HG03066 (cell line): ENCODE results near the gene FTCD.
"Not testable (repeated sequence)": the region's sequence is repeated elsewhere in the genome, so short reads cannot be mapped to it uniquely, and the experiment has no call there.

Experiments
- ATAC-seq: cut with Tn5 transposase; IDR thresholded peaks from one replicate; pipeline ENCODE4 v1.9.1; 2021; ENCODE audit warnings: low read depth; ENCODE audit not compliant: unreplicated experiment

The FTCD gene

DNA sequence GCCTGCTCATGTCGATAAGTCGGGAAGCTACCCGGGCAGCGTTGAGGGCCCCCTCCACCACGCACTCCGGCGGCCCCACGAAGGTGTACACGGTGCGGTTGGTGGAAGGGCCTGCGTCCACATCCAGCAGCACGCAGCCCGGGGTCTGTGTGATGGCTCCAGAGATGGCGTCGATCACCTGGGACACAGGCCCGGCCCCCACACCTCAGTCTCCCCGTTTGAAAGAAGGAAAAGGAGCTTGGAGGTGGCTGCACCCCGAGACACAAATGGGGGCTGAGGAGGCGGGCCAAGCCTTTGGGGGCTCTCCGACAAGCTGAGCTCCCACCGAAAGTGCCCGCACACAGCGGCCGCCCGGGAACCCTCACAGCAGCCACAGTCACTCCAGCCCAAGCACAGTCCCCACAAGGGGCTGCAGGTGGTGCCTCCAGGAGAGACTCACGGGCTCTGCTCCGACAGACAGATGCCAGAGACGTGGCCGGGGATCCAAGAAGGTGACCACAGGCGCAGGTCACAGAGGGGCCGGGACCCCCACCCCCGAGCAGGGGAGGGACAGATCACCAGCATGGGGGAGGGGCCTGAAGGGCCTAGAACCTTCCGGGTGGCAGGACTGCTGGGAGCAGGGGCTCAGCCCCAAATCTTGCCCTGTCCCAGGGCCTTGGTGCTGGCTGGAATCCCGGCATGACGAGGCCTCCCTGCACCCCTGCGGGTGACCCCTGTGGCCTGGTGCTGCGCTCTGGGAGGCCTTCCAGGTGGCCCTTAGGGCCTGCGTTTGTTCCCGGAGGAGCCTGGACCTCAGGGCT is 1.0 kb downstream of the FTCD start:
- no peak for ATAC-seq

DNA sequence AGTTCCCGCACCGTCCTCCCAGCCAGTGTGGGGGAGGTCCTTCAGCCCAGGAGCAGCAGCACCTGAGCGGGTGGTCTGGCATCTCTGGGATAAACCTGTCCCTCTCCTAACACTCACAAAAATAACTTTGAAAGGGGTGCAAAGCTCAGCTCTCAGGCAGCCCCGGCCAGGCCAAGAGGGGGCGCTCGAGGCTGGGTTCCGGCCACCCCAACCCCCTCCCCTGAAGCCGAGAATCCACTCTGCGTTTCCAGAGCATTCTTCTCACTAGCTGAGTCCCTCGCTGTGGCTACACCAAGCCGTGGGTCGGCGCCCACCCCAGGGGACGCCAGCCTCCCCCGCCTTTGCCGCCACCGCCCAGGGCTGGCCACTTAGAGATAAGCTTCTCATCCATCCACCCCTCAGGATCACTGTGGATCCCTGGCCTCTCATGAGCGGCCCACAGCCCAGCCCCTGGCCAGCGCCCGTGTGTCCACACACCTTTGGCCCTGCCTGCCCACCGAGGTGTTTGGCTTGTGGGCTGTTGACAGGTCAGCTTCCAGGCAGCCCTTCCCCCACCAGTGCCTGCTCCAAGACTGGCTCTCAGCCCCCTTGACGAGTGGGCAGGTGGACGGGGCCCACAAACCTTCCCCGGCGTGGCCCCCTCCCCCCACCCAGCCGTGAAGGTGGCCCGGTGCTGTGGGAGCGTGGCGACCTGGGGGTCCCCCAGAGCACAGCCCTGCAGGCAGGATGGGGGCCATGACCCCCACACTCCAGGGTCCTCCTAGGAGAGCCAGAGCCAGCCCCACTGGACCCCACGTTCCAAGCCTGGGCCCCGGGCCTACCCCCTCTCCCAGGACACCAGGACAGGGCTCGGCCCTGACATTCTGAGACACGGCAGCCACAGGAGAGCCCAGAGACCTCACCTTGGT is 1.9 kb downstream of the FTCD start:
- ATAC-seq: no peak

DNA sequence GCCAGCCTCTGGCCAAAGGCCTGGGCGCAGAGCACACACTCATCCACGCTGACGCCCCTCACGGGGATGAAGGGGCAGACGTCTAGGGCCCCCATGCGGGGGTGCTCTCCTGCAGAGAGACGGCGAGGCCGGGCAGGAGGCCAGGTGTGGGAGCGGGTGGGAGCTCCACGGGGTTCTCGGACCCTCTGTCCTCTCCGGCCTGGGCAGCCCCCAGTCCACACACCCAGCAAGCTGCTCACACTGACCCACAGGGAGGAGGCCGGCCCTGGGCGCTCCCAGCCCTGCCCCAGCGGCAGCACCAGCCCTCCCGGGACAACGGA is 2.5 kb downstream of the FTCD start:
- ATAC-seq: no peak

DNA sequence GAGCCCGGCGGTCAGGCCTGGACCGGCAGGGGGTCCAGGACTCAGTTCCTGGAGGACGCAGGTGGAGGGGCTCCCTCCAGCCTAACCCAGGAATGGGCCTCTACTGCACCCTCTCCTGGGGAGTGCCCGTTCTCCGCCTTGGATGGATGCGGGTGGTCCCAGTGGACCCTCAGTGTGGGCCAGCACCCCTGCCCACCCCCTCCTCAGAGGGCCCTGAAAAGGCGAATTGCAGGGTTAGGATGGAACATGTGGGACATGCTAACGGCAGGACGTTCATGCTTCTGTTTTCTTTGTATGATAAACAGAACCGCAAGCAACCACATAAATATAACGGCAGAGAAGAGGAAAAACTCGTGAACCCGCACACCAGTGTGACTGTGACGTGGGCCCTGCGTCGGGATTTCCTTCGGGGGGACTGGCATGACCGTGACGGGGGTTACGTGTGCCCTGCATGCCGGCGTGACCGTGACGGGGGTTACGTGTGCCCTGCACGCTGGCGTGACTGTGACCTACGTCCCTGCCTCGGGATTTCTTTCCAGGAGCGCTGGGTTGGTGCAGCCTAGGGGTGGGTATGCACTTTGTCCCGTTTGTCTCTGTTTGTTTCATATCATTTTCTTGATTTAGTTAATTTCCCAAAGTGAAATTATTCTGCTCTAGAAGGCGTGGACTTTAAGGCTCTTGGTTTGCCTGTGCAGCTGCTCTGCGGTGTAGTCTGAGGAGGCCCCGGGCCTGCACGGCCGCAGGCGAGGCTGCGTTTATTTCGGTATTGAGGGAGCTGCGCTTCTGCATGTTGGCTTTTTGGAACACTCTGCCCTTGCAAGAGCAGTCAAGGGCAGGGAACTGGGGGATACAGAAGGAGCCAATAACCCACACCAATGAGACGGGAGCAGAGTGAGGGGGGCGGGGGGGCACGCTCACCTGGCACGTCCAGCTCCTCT is 3.1 kb downstream of the FTCD start:
- no peak for ATAC-seq

DNA sequence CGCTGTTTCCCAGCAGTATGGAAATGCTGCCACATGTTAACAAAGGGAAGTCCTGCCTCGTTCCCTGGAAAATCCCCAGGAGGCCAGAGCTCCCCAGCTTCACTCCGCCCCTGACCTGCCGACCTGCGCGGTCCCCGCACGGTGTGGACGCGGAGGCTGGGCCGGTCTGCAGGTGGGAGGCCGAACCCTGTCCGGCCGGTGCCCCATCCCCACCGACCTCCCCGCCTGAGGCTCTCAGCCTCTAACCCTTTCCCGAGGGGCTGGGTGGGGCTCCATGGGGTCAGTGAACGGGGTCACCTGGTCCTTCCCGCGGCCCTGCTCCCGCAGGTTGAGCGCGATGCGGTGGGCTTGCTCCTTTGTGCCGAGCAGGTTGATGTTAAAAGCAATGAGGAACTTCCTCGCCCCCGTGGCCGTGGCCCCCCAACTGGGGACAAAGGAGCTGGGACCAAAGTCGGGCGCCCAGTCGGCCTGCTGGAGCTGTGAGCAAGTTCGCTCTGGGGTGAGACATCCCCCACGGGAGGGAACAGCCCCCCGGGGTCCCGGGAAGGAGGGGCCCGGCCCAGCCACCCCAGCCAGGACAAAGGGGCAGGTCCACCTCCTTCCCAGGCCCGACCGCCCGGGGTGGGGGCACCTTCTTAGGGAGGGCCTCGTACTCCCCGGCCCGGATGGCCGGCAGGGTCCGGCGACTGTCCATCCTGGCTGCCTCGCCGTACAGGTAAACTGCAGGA is 4.0 kb downstream of the FTCD start:
- no peak for ATAC-seq

DNA sequence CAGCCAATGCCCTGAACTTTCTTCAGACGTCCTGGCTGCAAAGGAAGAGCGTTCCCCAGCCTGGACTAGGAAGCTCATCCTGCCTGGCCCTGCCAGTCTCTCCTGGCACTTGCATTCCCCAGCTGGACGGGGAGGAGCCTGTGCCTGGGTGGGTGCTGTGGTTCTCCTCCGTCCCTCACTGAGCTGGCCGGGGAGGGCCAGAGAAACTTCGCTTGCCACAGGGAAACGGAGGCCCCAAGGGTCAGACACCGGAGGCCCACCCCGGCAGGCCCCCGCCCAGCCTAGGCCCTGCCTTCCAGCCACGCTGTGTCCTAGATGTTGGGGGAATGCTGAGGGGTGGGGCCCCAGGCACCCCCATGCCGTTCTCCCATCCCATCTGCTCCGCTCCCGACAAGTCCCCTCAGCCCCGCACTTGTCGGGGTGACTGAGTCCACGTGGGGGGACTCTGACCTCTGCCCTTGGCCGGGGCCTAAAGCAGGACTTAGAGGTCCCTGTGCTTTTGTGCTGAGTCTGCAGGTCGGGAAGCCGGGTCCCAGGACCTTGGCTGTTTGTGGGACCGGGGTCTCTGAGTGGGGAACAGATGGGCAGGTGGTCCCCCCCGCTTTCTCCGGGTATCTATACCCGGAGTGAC is 4.8 kb downstream of the FTCD start:
- ATAC-seq: no peak

DNA sequence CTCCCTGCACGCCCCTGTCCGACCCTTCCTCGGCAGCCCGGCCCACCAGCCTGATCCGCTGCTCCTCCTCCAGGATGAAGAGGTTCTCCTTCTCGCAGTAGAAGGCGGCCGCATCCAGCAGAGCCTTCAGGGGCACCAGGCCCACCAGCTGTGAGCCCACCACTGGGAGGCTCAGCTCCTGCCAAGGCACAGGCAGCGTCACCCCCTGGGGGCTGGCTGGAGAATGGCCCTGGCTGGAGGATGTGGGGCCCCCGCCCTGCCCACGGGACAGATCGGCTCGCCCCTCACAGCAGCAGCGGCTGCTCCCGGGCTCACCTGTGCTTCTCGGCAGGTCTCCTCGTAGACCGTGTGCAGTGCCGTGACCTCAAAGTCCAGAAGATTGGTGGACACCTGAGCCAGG is 5.3 kb downstream of the FTCD start:
- ATAC-seq: no peak

DNA sequence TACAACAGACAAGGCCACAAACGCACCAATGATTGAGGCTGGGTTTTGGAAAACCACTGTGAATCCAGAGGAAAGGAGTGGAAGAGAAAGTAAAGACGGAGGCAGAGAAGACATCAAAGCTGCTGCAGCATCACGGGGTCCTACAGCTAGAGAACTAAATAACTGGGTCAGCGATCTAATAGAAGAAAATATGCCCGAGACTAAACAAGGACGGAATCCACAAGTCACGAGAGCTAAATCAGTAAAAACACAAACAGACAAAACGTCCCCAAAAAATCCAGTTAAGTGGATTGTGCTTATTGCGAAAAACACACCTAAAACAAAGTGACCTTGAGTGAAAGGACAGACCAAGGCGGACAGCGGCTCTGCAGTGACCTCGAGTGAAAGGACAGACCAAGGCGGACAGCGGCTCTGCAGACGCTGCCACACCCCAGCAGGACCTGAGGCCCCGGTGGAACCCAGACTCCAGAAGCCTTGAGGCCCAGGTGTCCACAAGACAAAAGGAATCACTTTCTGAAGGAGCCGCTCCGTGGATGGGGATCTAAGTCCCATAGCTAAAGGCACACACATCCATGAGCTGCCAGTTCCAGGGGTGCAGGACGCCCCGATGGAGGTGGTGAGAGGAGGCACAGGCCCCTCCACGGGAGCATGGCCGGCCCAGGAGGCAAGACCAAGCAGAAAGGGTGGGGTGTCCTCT is 6.0 kb downstream of the FTCD start:
- no peak for ATAC-seq

DNA sequence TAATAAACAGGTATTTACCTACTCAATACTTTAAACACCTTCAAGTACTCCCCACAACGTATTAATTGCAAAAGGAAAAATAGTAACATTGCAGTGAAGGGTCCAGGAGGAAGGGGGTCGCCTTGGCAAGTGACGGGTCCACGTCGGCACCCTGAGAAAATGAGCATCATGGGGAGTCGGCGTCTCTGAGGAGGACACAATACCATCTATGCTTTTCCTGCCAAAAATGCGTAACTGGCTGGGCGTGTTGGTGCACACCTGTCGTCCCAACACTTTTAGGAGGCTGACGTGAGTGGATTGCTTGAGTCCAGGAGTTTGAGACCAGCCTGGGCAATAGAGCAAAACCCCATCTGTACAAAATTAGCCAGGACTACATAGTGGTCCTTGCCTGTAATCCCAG is 7.3 kb downstream of the FTCD start:
- no peak for ATAC-seq

DNA sequence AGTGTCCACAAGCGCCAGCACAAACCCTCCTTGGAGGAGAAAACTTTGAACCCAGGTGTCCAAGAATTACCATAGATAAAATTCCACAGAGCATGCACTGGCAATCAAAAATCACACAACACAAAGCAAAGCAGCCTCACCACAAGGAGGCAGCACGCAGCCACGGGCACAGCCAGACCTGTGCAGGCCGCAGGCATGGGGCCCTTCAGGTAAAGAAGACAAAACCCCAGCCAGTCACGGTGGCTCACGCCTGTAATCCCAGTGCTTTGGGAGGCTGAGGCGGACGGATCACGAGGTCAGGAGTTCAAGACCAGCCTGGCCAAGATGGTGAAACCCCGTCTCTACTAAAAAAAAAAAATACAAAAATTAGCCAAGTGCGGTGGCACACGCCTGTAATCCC is 8.0 kb downstream of the FTCD start:
- not testable (repeated sequence) for ATAC-seq

DNA sequence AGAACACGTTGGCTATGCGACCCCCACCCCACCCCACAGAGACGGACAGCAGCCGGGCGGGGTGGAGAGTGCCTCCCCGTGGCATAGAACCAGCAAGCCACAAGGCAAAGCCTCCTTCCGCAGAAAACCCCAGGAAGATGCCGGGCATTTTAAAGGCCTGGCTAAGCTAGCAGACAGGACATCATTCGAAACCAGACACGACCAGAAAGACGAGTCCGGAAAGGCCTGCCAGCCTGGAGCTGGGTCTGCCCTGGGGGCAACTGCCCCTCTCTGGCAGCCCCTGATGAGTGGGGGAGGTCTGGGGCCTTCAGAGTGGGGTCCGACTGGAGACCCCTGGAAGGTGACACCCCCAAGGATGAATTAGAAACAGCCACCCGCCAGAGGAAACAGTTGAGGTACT is 8.5 kb downstream of the FTCD start:
- no peak for ATAC-seq

DNA sequence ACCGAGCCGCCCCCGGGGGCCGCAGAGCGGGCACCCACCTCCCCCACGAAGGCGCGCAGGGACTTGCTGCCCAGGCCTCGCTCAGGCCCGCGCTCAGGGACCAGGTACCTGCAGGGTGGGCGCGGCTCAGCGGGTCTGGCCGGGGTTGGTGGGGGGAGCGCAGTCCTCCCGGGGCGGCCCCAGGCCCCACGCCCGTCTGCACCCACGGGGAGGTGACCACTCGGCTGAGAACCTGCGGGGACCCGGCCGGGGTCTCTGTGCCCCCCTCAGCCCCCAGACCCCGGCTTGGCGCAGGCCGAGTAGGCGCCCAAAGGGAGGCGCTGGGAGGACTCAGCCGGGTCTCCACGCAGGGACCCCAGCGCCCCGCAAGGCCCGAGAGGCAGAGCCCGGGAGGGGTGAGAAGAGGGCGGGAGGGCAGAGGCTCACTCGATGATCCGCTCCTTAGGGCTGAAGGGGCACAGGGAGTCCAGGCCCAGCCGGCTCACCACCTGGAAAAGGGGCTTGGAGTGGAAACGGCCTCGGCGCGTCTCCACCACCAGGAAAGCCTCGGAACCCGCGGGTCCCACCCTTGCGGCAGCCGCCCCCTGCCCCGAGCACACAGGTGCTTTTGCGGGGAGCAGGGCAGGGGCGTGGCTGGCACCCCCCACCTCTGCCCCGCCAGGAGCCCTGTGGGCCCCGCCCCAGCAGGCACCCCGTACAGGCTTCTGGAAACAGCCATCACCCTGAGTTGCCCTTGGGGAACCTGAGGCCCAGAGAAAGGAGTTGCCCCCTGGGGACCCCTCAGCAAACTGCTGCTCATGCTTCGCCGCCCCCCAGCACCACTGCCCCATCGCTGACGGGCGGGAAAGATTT is 9.3 kb downstream of the FTCD start:
- no peak for ATAC-seq

DNA sequence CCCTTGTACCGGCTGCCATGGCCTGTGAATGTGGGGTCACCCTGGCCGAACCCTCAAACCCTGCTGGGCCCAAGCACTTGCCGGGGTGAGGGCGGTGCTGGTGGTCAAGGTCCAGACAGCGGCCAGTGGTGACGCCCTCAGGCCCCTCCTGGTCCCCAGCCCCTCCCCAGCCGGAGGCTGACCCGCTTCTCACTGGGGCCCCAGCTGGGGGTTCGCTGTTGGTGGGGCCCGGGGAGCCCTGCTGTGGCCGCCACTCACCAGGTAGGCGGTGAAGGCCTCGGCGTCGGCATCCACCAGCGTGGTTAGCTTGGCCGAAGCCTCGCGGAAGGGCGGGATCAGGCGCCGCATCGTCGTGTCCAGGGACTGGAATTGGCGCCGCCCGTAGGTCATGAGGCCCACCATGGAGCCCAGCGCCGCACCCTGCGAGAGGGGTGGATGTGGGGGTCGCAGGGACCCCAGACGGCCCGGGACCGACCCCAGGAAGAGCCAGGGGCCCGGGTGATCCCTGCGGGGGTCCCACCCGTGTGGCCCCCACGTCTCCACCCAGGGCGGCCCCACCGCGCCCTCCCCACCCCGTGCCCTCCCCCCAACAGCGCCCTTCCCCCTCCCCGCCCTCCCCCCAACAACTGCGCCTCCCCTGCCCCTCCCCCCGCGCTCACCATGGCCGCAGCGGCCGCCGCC is 10.1 kb downstream of the FTCD start:
- ATAC-seq: no peak

DNA sequence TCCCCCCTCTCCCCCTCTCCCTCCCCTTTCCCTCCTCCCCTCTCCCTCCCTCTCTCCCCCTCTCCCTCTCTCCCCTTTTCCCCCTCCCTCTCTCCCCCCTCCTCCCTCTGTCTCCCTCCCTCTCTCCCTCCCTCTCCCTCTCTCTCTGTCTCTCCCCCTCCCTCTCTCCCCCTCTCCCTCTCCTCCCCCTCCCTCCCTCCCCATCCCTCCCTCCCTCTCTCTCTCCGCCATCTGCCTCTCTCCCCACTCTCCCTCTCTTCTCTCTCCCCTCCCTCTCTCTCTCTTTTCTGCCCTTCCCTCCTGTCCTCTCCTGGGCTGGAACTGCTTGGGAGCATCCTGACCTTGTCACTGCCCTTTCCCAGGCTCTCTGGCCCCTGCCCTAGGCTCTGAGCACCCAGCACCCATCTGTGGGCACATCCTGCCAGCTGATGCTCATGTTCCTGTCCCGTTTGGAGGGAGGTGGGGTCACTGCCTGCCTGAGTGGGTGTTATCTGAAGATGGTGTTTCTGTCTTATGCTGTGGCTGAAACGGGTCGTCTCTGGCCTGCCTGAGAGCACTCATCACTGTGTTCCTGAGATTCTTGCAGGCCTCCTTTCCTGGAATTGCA is 10.8 kb downstream of the FTCD start:
- ATAC-seq: no peak

DNA sequence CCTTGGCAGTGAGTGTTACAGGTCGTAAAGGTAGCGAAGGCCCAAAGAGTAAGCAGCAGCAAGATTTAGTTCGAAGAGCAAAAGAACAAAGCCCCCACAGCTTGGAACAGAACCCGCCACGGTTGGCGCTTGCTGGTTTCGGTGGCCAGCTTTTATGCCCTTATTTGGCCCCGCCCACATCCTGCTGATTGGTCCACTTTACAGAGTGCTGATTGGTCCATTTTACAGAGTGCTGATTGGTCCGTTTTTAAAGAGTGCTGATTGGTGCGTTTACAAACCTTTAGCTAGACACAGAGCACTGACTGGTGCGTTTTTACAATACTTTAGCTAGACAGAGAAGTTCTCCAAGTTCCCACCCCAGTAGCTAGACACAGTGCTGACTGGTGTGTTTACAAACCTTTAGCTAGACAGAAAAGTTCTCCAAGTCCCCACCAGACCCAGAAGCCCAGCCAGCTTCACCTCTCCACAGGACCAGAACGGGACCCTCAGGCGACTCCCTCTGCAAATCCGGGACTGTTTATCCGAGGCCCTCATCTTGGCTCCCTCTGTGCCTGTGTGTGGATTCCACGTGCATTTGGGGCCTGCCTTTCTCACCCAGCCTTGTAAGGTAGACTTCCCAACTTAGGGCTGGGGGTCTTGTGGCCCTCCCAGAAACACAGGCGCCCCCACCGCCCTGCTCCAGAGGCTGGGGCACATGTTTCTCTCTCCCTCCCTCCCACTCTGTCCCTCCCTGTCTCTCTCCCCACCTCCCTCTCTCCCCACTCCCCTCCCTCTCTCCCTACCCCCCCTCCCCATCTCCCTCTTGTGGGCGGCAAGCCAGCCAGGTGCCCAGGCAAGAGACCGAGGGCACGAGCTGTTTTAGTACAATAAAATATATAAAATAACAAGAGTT is 12.6 kb downstream of the FTCD start:
- ATAC-seq: no peak
